Thymus (tissue), 11 donors: ENCODE data around the gene TNNC2. TPM values are rescaled to one million over a fixed set of nuclear protein-coding genes. Genes with fewer than 3 reads are reported as not detected.

ENCODE experiments used
- DNase-seq, 9 donors: peaks; one replicate each; pipeline ENCODE4 v3.0.0-alpha.2; 2013; ENCODE audit warnings: low spot score in 9 of 9, low read depth in 6 of 9, missing footprints in 1 of 9
- H3K27ac ChIP-seq, 2 donors: one replicate each; pipeline ENCODE4 v1.5.1; 2013; ENCODE audit warnings: control low read depth in 1 of 2, low read depth in 1 of 2, low read length in 1 of 2, mild to moderate bottlenecking in 1 of 2, moderate library complexity in 1 of 2
- H3K27me3 ChIP-seq, 2 donors: one replicate each; pipeline ENCODE4 v1.5.1; 2013; ENCODE audit warnings: low read length in 1 of 2; ENCODE audit not compliant: control insufficient read depth in 2 of 2, insufficient read depth in 1 of 2
- H3K36me3 ChIP-seq, 2 donors: one replicate each; pipeline ENCODE4 v1.5.1; 2013; ENCODE audit warnings: low read length in 1 of 2, mild to moderate bottlenecking in 1 of 2, moderate library complexity in 1 of 2; ENCODE audit not compliant: control insufficient read depth in 2 of 2, insufficient read depth in 2 of 2
- H3K4me1 ChIP-seq, 2 donors: one replicate each; pipeline ENCODE4 v1.5.1; 2013; ENCODE audit warnings: low read length in 2 of 2; ENCODE audit not compliant: control insufficient read depth in 2 of 2, insufficient read depth in 2 of 2
- H3K4me3 ChIP-seq, 2 donors: one replicate each; pipeline ENCODE4 v1.5.1; 2013; ENCODE audit warnings: low read length in 2 of 2, control low read depth in 1 of 2, mild to moderate bottlenecking in 1 of 2
- H3K9me3 ChIP-seq, 2 donors: one replicate each; pipeline ENCODE4 v1.5.1; 2013; ENCODE audit warnings: low read length in 1 of 2, mild to moderate bottlenecking in 1 of 2; ENCODE audit not compliant: control insufficient read depth in 2 of 2, insufficient read depth in 1 of 2
- WGBS: extraction: QIAGEN DNeasy Blood & Tissue Kit; methylation state at CpG from one replicate; pipeline ENCODE4 v1.1.7; 2013; 5-methylcytosine and 5-hydroxymethylcytosine counted together
- polyA plus RNA-seq: library from polyadenylated mRNA; stranded (reverse); fragments of 200-250 nt; gene quantifications from one replicate; pipeline ENCODE4 v1.2.3, GENCODE V29; 2013
- total RNA-seq: library from RNA; stranded (reverse); fragments of 120-200 nt; gene quantifications from one replicate; pipeline ENCODE4 v1.2.4, GENCODE V29; 2013
- donor health status: healthy.

The TNNC2 gene
- total and polyA plus RNA-seq, 2 donors = 2.4 to 12.6 TPM

GRCh38 chr20:45840700-45841198 is 13.6 kb upstream of the TNNC2 start:
- no peak for DNase-seq
- H3K36me3 ChIP-seq = peaks cover 38 to 51% of the 10 kb centered on the region in 2 donors
- H3K27ac ChIP-seq = no peak overlapping the region
- no peaks in the 10 kb centered on the region for H3K4me1 ChIP-seq
- H3K9me3 ChIP-seq = no peaks in the 10 kb centered on the region
- no peaks in the 10 kb centered on the region for H3K27me3 ChIP-seq
- H3K4me3 ChIP-seq = no peak overlapping the region
- WGBS = 97% methylated on average over 25 of the region's 25 CpGs

GRCh38 chr20:45836841-45837240 is 9.7 kb upstream of the TNNC2 start:
- Histone ChIP-seq H3K4me3 (no peak overlapping the region), H3K36me3 (peaks cover 9 to 19% of the 10 kb centered on the region in 2 donors), H3K27ac (no peak overlapping the region), H3K9me3 (no peaks in the 10 kb centered on the region), H3K27me3 (peaks cover 22 to 32% of the 10 kb centered on the region in 2 donors), H3K4me1 (peaks cover 6 to 7% of the 10 kb centered on the region in 2 donors)
- no peak for DNase-seq
- WGBS = 91% methylated on average over 1 of the region's 1 CpG

- H3K4me1 ChIP-seq = peaks cover 6 to 7% of the 10 kb centered on the region in 2 donors
- peaks cover 22 to 40% of the 10 kb centered on the region in 2 donors for H3K27me3 ChIP-seq
- no peak overlapping the region for H3K27ac ChIP-seq
- peaks cover 4 to 8% of the 10 kb centered on the region in 2 donors for H3K36me3 ChIP-seq
- H3K9me3 ChIP-seq = no peaks in the 10 kb centered on the region
- DNase-seq = no peak
- no peak overlapping the region for H3K4me3 ChIP-seq
- 96% methylated on average over 5 of the region's 5 CpGs for WGBS
Observed at GRCh38 chr20:45835825-45836224, 8.7 kb upstream of the TNNC2 start.

- WGBS = 90% methylated on average over 3 of the region's 3 CpGs
- no peak overlapping the region for H3K4me3 ChIP-seq
Observed at GRCh38 chr20:45835329-45835765, 8.2 kb upstream of the TNNC2 start.

GRCh38 chr20:45834797-45835161 is 7.7 kb upstream of the TNNC2 start:
- peaks cover 22 to 45% of the 10 kb centered on the region in 2 donors for H3K27me3 ChIP-seq
- H3K4me3 ChIP-seq = no peak overlapping the region
- H3K27ac ChIP-seq = no peak overlapping the region
- no peak for DNase-seq
- no peaks in the 10 kb centered on the region for H3K36me3 ChIP-seq
- WGBS = 96% methylated on average over 14 of the region's 14 CpGs
- H3K9me3 ChIP-seq = no peaks in the 10 kb centered on the region
- peaks cover 6 to 7% of the 10 kb centered on the region in 2 donors for H3K4me1 ChIP-seq

More at GRCh38 chr20:45835329-45835765, 8.2 kb upstream of the TNNC2 start:
- H3K27me3 ChIP-seq = peaks cover 22 to 44% of the 10 kb centered on the region in 2 donors
- H3K27ac ChIP-seq = no peak overlapping the region
- DNase-seq = no peak
- peaks cover 0 to 4% of the 10 kb centered on the region in 2 donors for H3K36me3 ChIP-seq
- peaks cover 6 to 7% of the 10 kb centered on the region in 2 donors for H3K4me1 ChIP-seq
- no peaks in the 10 kb centered on the region for H3K9me3 ChIP-seq

- H3K36me3 ChIP-seq = no peaks in the 10 kb centered on the region
- peak in 1 of 9 donors; percentile 49 for DNase-seq
- H3K27ac ChIP-seq = peak overlapping the region in 1 of 2 donors; percentile 65
- peak overlapping the region; percentile 27 to 62 for H3K4me3 ChIP-seq
- peaks cover 6 to 7% of the 10 kb centered on the region in 2 donors for H3K4me1 ChIP-seq
- WGBS = 15% methylated on average over 71 of the region's 71 CpGs
- H3K9me3 ChIP-seq = no peaks in the 10 kb centered on the region
- peaks cover 22 to 45% of the 10 kb centered on the region in 2 donors for H3K27me3 ChIP-seq
Observed at GRCh38 chr20:45833883-45834796, 7.0 kb upstream of the TNNC2 start.

GRCh38 chr20:45833030-45833882 is 6.1 kb upstream of the TNNC2 start, which contains the start of gene SNX21:
TSS of gene SNX21 (plus strand) at chr20:45833799. CDS start at chr20:45833920, 121 bp downstream.
- 7% methylated on average over 35 of the region's 35 CpGs for WGBS

GRCh38 chr20:45832619-45833018 is 5.5 kb upstream of the TNNC2 start:
- Histone ChIP-seq H3K27ac (no peak overlapping the region), H3K27me3 (peaks cover 22 to 48% of the 10 kb centered on the region in 2 donors), H3K4me1 (peaks cover 6 to 7% of the 10 kb centered on the region in 2 donors), H3K36me3 (no peaks in the 10 kb centered on the region), H3K4me3 (no peak overlapping the region), H3K9me3 (no peaks in the 10 kb centered on the region)
- no peak for DNase-seq
- WGBS = 77% methylated on average over 4 of the region's 4 CpGs

More at GRCh38 chr20:45833030-45833882, 6.1 kb upstream of the TNNC2 start, which contains the start of gene SNX21:
- peak within 1 kb of the TSS; percentile 18 to 65 for H3K27ac ChIP-seq
- DNase-seq = no peak
- H3K27me3 ChIP-seq = peaks cover 22 to 48% of the 10 kb centered on the region in 2 donors
- no peaks in the 10 kb centered on the region for H3K36me3 ChIP-seq
- H3K9me3 ChIP-seq = no peaks in the 10 kb centered on the region
- peak within 1 kb of the TSS; percentile 27 to 62 for H3K4me3 ChIP-seq
- H3K4me1 ChIP-seq = peaks cover 6 to 7% of the 10 kb centered on the region in 2 donors
